ENCODE data around the gene ADH6. TPM values are rescaled to one million over a fixed set of nuclear protein-coding genes. Genes with fewer than 3 reads are reported as not detected.
A peak's percentile ranks its signal among the peaks of the same experiment; 100 is the strongest.

Gene ADH6
- total and polyA plus RNA-seq, 4 donors = 36.7 to 163 (median 107) TPM

- DNase-seq (ENCODE audit: low spot score) = no peak
- WGBS = 39% methylated on average over 1 of the region's 1 CpG
- peaks cover 0 to 54% (median 47%) of the 10 kb centered on the region in 4 donors for H3K4me1 ChIP-seq (ENCODE audit: control insufficient read depth in 4 of 4, insufficient read depth in 4 of 4, low read length in 3 of 4)
These were observed 18.9 kb downstream of the ADH6 start for GRCh38 chr4:99200138-99200537.

More at GRCh38 chr4:99200138-99200537, 18.9 kb downstream of the ADH6 start:
- Histone ChIP-seq H3K36me3 (ENCODE audit: control insufficient read depth in 4 of 4, insufficient read depth in 3 of 4, low read depth in 1 of 4, low read length in 3 of 4) (peaks cover 0 to 8% (median 8%) of the 10 kb centered on the region in 4 donors), H3K4me3 (ENCODE audit: low read depth in 1 of 3, low read length in 3 of 3) (no peak overlapping the region), H3K9me3 (ENCODE audit: control insufficient read depth in 4 of 4, low read length in 3 of 4) (no peaks in the 10 kb centered on the region), H3K27me3 (ENCODE audit: control insufficient read depth in 4 of 4, insufficient read depth in 4 of 4, low read length in 3 of 4) (no peaks in the 10 kb centered on the region), H3K27ac (ENCODE audit: low read depth in 1 of 2, low read length in 2 of 2) (no peak overlapping the region), H3K9ac (ENCODE audit: low read depth in 1 of 2, low read length in 2 of 2) (no peak overlapping the region)
- no peak for TF ChIP-seq CTCF (IDR thresholded peaks at IDR 0.05; ENCODE audit: low read depth, low read length, missing input control)
- no peak for TF ChIP-seq ATF3 (IDR thresholded peaks at IDR 0.05)
- TF ChIP-seq, protein P1, sequence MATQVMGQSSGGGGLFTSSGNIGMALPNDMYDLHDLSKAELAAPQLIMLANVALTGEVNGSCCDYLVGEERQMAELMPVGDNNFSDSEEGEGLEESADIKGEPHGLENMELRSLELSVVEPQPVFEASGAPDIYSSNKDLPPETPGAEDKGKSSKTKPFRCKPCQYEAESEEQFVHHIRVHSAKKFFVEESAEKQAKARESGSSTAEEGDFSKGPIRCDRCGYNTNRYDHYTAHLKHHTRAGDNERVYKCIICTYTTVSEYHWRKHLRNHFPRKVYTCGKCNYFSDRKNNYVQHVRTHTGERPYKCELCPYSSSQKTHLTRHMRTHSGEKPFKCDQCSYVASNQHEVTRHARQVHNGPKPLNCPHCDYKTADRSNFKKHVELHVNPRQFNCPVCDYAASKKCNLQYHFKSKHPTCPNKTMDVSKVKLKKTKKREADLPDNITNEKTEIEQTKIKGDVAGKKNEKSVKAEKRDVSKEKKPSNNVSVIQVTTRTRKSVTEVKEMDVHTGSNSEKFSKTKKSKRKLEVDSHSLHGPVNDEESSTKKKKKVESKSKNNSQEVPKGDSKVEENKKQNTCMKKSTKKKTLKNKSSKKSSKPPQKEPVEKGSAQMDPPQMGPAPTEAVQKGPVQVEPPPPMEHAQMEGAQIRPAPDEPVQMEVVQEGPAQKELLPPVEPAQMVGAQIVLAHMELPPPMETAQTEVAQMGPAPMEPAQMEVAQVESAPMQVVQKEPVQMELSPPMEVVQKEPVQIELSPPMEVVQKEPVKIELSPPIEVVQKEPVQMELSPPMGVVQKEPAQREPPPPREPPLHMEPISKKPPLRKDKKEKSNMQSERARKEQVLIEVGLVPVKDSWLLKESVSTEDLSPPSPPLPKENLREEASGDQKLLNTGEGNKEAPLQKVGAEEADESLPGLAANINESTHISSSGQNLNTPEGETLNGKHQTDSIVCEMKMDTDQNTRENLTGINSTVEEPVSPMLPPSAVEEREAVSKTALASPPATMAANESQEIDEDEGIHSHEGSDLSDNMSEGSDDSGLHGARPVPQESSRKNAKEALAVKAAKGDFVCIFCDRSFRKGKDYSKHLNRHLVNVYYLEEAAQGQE (IDR thresholded peaks at IDR 0.05) = no peak
- no peak for TF ChIP-seq FOXA2 (IDR thresholded peaks at IDR 0.05)
- peak; percentile 49 to 65 for TF ChIP-seq HNF4A (conservative IDR thresholded peaks at IDR 0.05)
- peak in 1 of 2 donors; percentile 10 for TF ChIP-seq JUND (IDR thresholded peaks at IDR 0.05)
- peak in 1 of 2 donors; percentile 50 for TF ChIP-seq RAD21 (IDR thresholded peaks at IDR 0.05)
- no peak for TF ChIP-seq EGR1 (IDR thresholded peaks at IDR 0.05; ENCODE audit: low read depth in 2 of 2)
- no peak for TF ChIP-seq MAX (IDR thresholded peaks at IDR 0.05)
- TF ChIP-seq ZBTB33 (IDR thresholded peaks at IDR 0.05) = no peak
- TF ChIP-seq GABPA (IDR thresholded peaks at IDR 0.05 in 1 of 2, conservative IDR thresholded peaks at IDR 0.05 in 1 of 2) = no peak
- peak; percentile 28 for TF ChIP-seq SP1 (IDR thresholded peaks at IDR 0.05)
- TF ChIP-seq NR2F2 (IDR thresholded peaks at IDR 0.05) = no peak
- TF ChIP-seq HNF4G (IDR thresholded peaks at IDR 0.05) = no peak
- TF ChIP-seq RXRA (IDR thresholded peaks at IDR 0.05) = peak; percentile 20 to 27
- TF ChIP-seq YY1 (IDR thresholded peaks at IDR 0.05) = no peak
- TF ChIP-seq TAF1 (conservative IDR thresholded peaks at IDR 0.05) = no peak
- no peak for TF ChIP-seq FOXA1 (IDR thresholded peaks at IDR 0.05)
